Coronary artery (tissue), 2 donors: Measurements from ENCODE around the gene SLC8A3.

Source experiments
- DNase-seq: peaks from one replicate; pipeline ENCODE4 v3.0.0-alpha.2; 2017; ENCODE audit warnings: low spot score
- H3K27ac ChIP-seq, 2 donors: fragments of 200-600 bp; sonication (generic); one replicate each; pipeline ENCODE4 v1.5.1; 2016 to 2019
- H3K4me3 ChIP-seq: fragments of 200-600 bp; sonication (generic); 2 replicates; pipeline ENCODE4 v1.5.1; 2016; ENCODE audit warnings: mild to moderate bottlenecking, moderate library complexity
- CTCF ChIP-seq: fragments of 200-600 bp; sonication (generic); IDR thresholded peaks from one replicate; pipeline ENCODE4 v1.5.1; 2019; ENCODE audit warnings: antibody characterized with exemption

The SLC8A3 gene

DNA sequence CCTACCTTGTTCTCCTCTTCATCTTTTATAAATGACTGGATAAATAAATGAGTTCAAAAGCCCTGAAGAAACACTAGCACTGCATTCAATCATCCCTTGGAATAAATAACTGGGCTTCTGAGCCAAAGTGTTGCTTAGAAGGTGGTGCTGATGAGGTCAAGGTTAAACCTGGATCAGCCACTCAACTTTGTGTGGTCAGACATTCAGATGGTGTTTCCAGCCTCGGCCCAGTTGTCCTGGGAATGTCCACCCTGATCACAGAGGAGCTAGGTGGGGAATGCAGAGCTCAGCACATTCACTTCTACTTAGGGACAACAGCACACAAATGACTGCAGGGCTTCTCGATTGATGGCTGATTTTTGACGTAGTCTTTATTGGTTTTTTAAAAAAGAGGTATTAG, 88.7 kb downstream of the SLC8A3 start:
- no peak overlapping the region for H3K4me3 ChIP-seq
- DNase-seq: no peak
- TF ChIP-seq CTCF: no peak
- no peak overlapping the region for H3K27ac ChIP-seq

DNA sequence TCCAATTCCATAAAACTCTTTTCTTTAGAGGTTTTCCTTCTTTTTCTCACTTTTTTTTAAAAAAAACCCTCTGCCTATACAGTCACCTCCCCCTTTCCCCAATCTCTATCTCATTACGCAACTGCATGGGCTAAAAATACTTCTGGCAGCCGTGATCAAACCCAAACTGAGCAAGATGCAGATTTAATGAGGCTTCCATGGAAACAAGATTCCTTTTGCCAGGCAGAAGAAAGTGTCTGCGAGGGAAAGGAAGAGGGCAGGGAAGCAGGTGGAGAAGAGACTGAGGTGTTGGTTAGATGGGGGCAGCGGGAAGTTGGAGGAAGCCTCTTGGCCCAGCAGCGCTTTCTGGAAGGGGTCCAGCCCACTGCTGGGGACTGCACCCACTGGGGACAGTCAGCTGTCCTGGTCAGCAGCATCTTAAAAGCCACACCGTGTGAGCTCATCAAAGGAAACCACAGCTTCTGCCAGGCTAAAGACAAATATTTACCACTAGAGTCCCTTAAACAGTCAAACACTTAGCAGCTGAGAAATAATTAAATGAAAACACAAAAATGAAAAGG, 90.4 kb downstream of the SLC8A3 start:
- Histone ChIP-seq H3K4me3 (no peak overlapping the region), H3K27ac (no peak overlapping the region)
- TF ChIP-seq CTCF: no peak
- no peak for DNase-seq

DNA sequence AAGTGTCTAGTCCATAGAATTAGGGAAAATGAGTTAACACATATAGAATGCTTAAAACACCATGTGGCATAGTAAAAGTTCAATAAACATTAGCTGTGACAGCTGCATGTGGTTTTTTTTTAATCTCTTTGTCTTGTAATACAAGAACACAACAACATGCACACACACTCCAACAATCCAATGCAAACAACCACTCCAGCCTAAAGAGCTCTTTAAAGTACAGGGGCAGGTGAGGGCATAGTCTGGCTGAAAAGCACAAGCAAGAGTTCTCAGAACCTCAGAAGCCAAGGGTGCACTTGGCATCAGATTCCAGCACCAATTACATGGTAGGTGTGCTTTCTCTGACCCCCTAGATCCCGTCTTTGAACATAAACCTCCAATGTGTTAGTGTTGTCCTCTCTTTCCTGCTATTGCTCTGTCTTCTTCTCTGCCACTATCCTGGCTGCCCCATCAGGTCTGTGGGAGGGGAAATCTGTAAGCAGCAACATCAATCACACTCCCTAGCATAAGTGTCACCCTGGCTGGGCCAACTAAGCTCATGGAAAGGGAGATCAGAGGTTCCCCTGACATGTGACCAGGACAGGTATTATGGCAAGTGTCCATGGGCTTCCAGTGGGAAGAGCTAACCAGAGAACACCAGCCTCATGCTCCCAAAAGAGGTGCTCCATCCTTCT, 91.0 kb downstream of the SLC8A3 start:
- DNase-seq: no peak
- H3K4me3 ChIP-seq: no peak overlapping the region
- TF ChIP-seq CTCF: no peak
- no peak overlapping the region for H3K27ac ChIP-seq

DNA sequence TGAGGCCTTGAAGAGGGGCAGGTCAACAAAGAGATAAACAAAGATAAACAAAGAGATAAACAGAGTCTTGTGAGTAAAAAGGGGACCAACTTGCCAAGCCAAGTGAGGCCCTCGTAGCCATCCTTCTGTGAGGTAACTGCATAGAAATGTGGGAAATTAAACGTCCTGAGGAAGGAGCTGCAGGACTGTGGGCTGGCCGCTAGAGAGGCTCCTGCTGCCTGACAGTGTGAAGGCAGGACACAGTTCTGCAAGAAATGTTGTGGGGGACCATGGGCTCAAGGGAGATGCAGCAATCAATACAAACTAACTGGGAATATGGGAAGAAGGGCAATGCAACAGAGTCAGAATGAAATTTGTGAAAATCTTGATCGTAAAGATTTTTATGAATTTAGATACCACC, 91.9 kb downstream of the SLC8A3 start:
- H3K27ac ChIP-seq: no peak overlapping the region
- H3K4me3 ChIP-seq: no peak overlapping the region
- TF ChIP-seq CTCF: no peak
- no peak for DNase-seq

GRCh38 chr14:70094631-70095030, 94.1 kb downstream of the SLC8A3 start:
- no peak for DNase-seq
- TF ChIP-seq CTCF: no peak
- H3K27ac ChIP-seq: no peak overlapping the region
- no peak overlapping the region for H3K4me3 ChIP-seq

DNA sequence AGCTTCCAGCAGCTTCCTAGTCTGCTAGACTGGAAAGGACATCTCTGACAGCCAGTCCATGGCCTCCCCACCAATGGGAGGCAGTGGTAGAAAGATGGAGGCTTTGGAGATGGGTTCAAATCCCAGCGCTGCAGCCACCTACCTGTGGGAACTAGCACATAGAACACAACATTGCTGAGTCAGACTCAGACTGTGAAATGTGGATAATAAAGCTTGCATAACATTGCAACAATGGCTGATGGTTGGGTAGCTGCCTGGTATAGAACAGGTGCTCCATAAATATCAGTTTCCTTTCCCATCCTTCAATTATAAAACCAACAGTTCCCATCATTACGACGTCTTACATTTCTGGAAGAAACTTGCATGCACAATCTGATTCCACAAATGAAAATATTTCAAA, 94.6 kb downstream of the SLC8A3 start:
- no peak overlapping the region for H3K4me3 ChIP-seq
- TF ChIP-seq CTCF: no peak
- H3K27ac ChIP-seq: no peak overlapping the region
- no peak for DNase-seq

- H3K27ac ChIP-seq: no peak overlapping the region
- TF ChIP-seq CTCF: no peak
- H3K4me3 ChIP-seq: no peak overlapping the region
- DNase-seq: no peak
Observed at GRCh38 chr14:70093156-70093555, 95.6 kb downstream of the SLC8A3 start.
